CD4-positive, alpha-beta T cell (primary cell): Measurements from ENCODE around the gene GH2. TPM values are rescaled to one million over a fixed set of nuclear protein-coding genes. Genes with fewer than 3 reads are reported as not detected.
"Not testable (repeated sequence)": the region's sequence is repeated elsewhere in the genome, so short reads cannot be mapped to it uniquely, and the experiment has no call there.

Experiments used
- ATAC-seq: fragments of 200-7000 bp; cut with Tn5 transposase; one replicate; pipeline ENCODE4 v1.10.0; 2022; ENCODE audit warnings: mild to moderate bottlenecking; ENCODE audit not compliant: poor library complexity
- CTCF ChIA-PET: fragments of 350-600 bp; sonication (Branson Sonifier 250); formaldehyde crosslinking; loops from one replicate; lab custom pipeline; 2021; ENCODE audit warnings: antibody characterized with exemption, inconsistent platforms; lab: Charles Lee
- POLR2A ChIA-PET: fragments of 350-600 bp; sonication (Branson Sonifier 250); formaldehyde crosslinking; loops from one replicate; lab custom pipeline; 2021; ENCODE audit warnings: antibody characterized with exemption, inconsistent platforms; lab: Charles Lee
- DNase-seq, 14 experiments: peaks; one replicate each; pipeline ENCODE4 v3.0.0-alpha.2; 2013 to 2020; ENCODE audit warnings: mixed read lengths in 2 of 14
- H3K27ac ChIP-seq, 2 donors: one replicate each; pipeline versions ENCODE4 v1.5.1 to v1.7.0; 2013; ENCODE audit warnings: low read length in 2 of 2, low read depth in 1 of 2, mild to moderate bottlenecking in 1 of 2
- H3K27me3 ChIP-seq, 2 experiments: 1 replicate in 1 of 2; 2 replicates in 1 of 2; pipeline versions ENCODE4 v1.6.1 to v1.7.0; 2013; ENCODE audit warnings: low read length in 2 of 2, control low read depth in 1 of 2, mild to moderate bottlenecking in 1 of 2, moderate library complexity in 1 of 2; ENCODE audit not compliant: insufficient read depth in 2 of 2, control insufficient read depth in 1 of 2
- H3K36me3 ChIP-seq: one replicate; pipeline ENCODE4 v1.6.1; 2013; ENCODE audit warnings: low read length, control low read depth; ENCODE audit not compliant: insufficient read depth
- H3K4me1 ChIP-seq: one replicate; pipeline ENCODE4 v1.6.1; 2013; ENCODE audit warnings: low read length, control low read depth; ENCODE audit not compliant: insufficient read depth
- H3K4me3 ChIP-seq: one replicate; pipeline ENCODE4 v1.5.1; 2013; ENCODE audit warnings: mild to moderate bottlenecking, low read length, moderate library complexity
- H3K9me3 ChIP-seq, 2 experiments: 1 replicate in 1 of 2; 2 replicates in 1 of 2; pipeline versions ENCODE4 v1.6.1 to v1.7.0; 2013; ENCODE audit warnings: low read length in 2 of 2, mild to moderate bottlenecking in 2 of 2, control low read depth in 1 of 2, moderate library complexity in 1 of 2; ENCODE audit not compliant: control insufficient read depth in 1 of 2, insufficient read depth in 1 of 2
- H3K27ac Mint-ChIP-seq: one replicate; pipeline ENCODE4 v1.8.0; 2020; ENCODE audit warnings: mixed read lengths
- H3K27me3 Mint-ChIP-seq: one replicate; pipeline ENCODE4 v1.8.0; 2021; ENCODE audit warnings: mixed read lengths
- H3K36me3 Mint-ChIP-seq: one replicate; pipeline ENCODE4 v1.8.0; 2021; ENCODE audit warnings: low read depth, mixed read lengths
- H3K4me1 Mint-ChIP-seq: one replicate; pipeline ENCODE4 v1.8.0; 2021; ENCODE audit warnings: low read depth, mixed read lengths
- H3K4me3 Mint-ChIP-seq: one replicate; pipeline ENCODE4 v1.8.0; 2020; ENCODE audit warnings: mild to moderate bottlenecking, mixed read lengths
- H3K9me3 Mint-ChIP-seq: one replicate; pipeline ENCODE4 v1.8.0; 2020; ENCODE audit warnings: mixed read lengths
- CTCF ChIP-seq: fragments of 200-600 bp; IDR thresholded peaks from one replicate; pipeline ENCODE4 v1.8.0; 2022; ENCODE audit warnings: antibody characterized with exemption, mild to moderate bottlenecking
- intact Hi-C, 2 experiments: fragments of 100-400 bp; cut with DNase I in 1 of 2; cut with micrococcal nuclease in 1 of 2; formaldehyde crosslinking; loops; one replicate each; pipeline versions ENCODE4 v1.15.1 to v1.9.0; 2023 to 2025; cut with DNase I, micrococcal nuclease
- total RNA-seq, 174 experiments: library from RNA in 2 of 174; stranded (reverse) in 2 of 174; gene quantifications; one replicate each; pipeline ENCODE4 v1.2.3 and lab custom pipeline; 2021 to 2026

Gene GH2
- total RNA-seq, 2 experiments from 2014 or later, result not detected

GRCh38 chr17:63910096-63910495 lies 28.4 kb upstream of the GH2 start:
- POLR2A ChIA-PET, result no interaction called here
- no peaks in the 10 kb centered on the region for H3K4me1 Mint-ChIP-seq

GRCh38 chr17:63909586-63909985 lies 27.8 kb upstream of the GH2 start:
- POLR2A ChIA-PET, DNase-seq, H3K27ac Mint-ChIP-seq, H3K4me3 Mint-ChIP-seq, ATAC-seq, H3K27me3 ChIP-seq, H3K27ac ChIP-seq, H3K4me1 Mint-ChIP-seq, H3K27me3 Mint-ChIP-seq, intact Hi-C loops, H3K36me3 ChIP-seq, H3K36me3 Mint-ChIP-seq, H3K9me3 ChIP-seq, H3K4me1 ChIP-seq, H3K4me3 ChIP-seq, CTCF ChIA-PET, H3K9me3 Mint-ChIP-seq: not testable (repeated sequence)

More at GRCh38 chr17:63910096-63910495, 28.4 kb upstream of the GH2 start:
- no peaks in the 10 kb centered on the region for H3K27me3 Mint-ChIP-seq
- Histone ChIP-seq H3K4me3 (no peak overlapping the region), H3K9me3 (no peaks in the 10 kb centered on the region), H3K36me3 (no peaks in the 10 kb centered on the region), H3K27ac (no peak overlapping the region), H3K27me3 (no peaks in the 10 kb centered on the region), H3K4me1 (peaks cover 9% of the 10 kb centered on the region)
- no peaks in the 10 kb centered on the region for H3K36me3 Mint-ChIP-seq
- H3K27ac Mint-ChIP-seq, result no peak overlapping the region
- CTCF ChIA-PET, result interaction anchor here (1.3 kb wide), 1 partner anchor 9 kb away, joined by 3 read pairs; no protein-coding TSS in a partner anchor
- ATAC-seq (no peak), DNase-seq (no peak)
- TF ChIP-seq CTCF, result no peak
- intact Hi-C loops, result loop anchor here in 1 of 2 experiments (2.0 to 5.0 kb wide), 2 partner anchors 225 to 372 kb away; no protein-coding TSS in a partner anchor
- no peak overlapping the region for H3K4me3 Mint-ChIP-seq
- no peaks in the 10 kb centered on the region for H3K9me3 Mint-ChIP-seq

GRCh38 chr17:63907161-63907778 lies 25.5 kb upstream of the GH2 start:
- ATAC-seq, H3K27ac ChIP-seq, intact Hi-C loops, H3K9me3 Mint-ChIP-seq, H3K4me1 ChIP-seq, H3K27me3 ChIP-seq, H3K36me3 Mint-ChIP-seq, H3K9me3 ChIP-seq, H3K27ac Mint-ChIP-seq, H3K4me3 Mint-ChIP-seq, H3K27me3 Mint-ChIP-seq, H3K4me1 Mint-ChIP-seq, H3K36me3 ChIP-seq, POLR2A ChIA-PET, H3K4me3 ChIP-seq: not testable (repeated sequence)
- CTCF ChIA-PET, result interaction anchor here (1.7 kb wide), 1 partner anchor 12 kb away, joined by 5 read pairs; no protein-coding TSS in a partner anchor
- peak in 1 of 14 experiments; percentile 37 for DNase-seq

- H3K4me3 ChIP-seq, H3K27me3 Mint-ChIP-seq, H3K36me3 ChIP-seq, intact Hi-C loops, H3K4me1 ChIP-seq, H3K4me3 Mint-ChIP-seq, H3K27me3 ChIP-seq, ATAC-seq, H3K9me3 ChIP-seq, H3K36me3 Mint-ChIP-seq, DNase-seq, H3K9me3 Mint-ChIP-seq, H3K27ac Mint-ChIP-seq, H3K27ac ChIP-seq, H3K4me1 Mint-ChIP-seq: not testable (repeated sequence)
- ChIA-PET CTCF (interaction anchor here (1.2 to 1.7 kb wide), 3 partner anchors 8 to 121 kb away, joined by 3 to 6 read pairs (median 5); no protein-coding TSS in a partner anchor), POLR2A (interaction anchor here (1.3 kb wide), 1 partner anchor 241 kb away, joined by 4 read pairs; no protein-coding TSS in a partner anchor)
These were observed 23.1 kb upstream of the GH2 start for GRCh38 chr17:63904796-63905195.
